Testis (tissue), 2 donors: ENCODE data around the gene RPL36.

Experiments
- POLR2A ChIP-seq: fragments of 450-650 bp; IDR thresholded peaks from one replicate; pipeline ENCODE4 v1.6.1; 2017; ENCODE audit warnings: antibody characterized with exemption, mild to moderate bottlenecking, moderate library complexity
- TF ChIP-seq, protein P1 (sequence below), 3 experiments: fragments of 450-650 bp in 2 of 3; fragments of 200-600 bp in 1 of 3; sonication (generic) in 1 of 3; IDR thresholded peaks; one replicate each; pipeline ENCODE4 v1.5.1; 2016 to 2019; ENCODE audit warnings: antibody characterized with exemption in 3 of 3, mild to moderate bottlenecking in 2 of 3, moderate library complexity in 1 of 3

DNA sequence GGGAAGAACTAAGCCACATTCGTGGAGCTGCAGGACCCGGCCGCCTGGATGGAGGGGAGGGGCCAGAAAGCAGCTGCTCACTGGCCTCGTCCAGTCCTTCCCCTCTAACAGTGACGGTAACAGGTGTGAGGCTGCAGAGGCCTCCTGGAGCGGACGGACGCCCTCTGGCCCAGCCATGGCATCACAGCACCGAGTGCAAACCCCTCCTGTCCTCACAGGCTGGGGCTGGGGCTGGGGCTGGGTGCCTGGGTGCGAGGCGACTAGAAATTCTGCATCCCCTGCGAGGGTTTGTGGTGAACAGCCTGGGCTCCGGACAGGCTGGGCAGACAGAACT is 13.4 kb upstream of the RPL36 start:
- no peak for TF ChIP-seq POLR2A
- TF ChIP-seq, protein P1, sequence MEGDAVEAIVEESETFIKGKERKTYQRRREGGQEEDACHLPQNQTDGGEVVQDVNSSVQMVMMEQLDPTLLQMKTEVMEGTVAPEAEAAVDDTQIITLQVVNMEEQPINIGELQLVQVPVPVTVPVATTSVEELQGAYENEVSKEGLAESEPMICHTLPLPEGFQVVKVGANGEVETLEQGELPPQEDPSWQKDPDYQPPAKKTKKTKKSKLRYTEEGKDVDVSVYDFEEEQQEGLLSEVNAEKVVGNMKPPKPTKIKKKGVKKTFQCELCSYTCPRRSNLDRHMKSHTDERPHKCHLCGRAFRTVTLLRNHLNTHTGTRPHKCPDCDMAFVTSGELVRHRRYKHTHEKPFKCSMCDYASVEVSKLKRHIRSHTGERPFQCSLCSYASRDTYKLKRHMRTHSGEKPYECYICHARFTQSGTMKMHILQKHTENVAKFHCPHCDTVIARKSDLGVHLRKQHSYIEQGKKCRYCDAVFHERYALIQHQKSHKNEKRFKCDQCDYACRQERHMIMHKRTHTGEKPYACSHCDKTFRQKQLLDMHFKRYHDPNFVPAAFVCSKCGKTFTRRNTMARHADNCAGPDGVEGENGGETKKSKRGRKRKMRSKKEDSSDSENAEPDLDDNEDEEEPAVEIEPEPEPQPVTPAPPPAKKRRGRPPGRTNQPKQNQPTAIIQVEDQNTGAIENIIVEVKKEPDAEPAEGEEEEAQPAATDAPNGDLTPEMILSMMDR (IDR thresholded peaks at IDR 0.05), result no peak
